Suppressor macrophage treated with lipopolysaccharide for 4 hours (primary cell): ENCODE data around the gene CMBL.
A peak's percentile ranks its signal among the peaks of the same experiment; 100 is the strongest.
"Not testable (repeated sequence)": the region's sequence is repeated elsewhere in the genome, so short reads cannot be mapped to it uniquely, and the experiment has no call there.

Experiments
- DNase-seq: peaks from one replicate; pipeline ENCODE4 v3.0.0-alpha.2; 2020

CMBL gene

DNA sequence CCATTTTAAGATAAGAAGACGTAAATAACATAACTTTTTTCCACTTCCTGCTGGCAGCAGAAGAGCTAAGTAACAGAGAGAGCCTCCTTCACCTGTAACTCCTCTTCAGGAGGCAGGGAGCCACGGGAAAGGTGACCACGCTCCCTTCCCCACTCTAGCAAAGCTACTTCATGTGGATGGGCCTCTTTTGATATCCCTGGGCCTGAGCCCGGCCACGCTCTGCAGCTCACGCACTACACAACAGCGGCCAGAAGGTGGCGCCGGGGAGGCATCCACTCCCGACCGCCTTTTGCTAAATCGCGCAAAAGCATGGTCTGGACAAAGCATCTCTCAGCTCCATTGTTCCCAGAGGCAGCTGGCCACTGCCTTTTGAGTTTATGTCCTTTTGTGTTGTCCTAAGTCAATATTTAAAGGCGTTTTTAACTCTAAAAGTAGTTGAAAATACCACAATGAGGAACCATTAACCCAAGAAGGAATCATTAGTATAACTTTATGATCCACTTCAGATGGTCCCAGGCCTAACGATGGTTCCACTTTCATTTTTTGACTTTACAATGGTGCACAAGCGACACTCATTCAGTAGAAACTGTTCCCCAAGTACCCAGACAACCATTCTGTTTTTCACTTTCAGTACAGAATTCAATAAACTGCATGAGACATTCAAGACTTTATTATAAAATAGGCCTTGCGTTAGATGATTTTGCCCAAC lies 23.6 kb downstream of the CMBL start:
- DNase-seq = peak; percentile 83

GRCh38 chr5:10279925-10280720 lies 27.6 kb downstream of the CMBL start:
- DNase-seq = no peak

DNA sequence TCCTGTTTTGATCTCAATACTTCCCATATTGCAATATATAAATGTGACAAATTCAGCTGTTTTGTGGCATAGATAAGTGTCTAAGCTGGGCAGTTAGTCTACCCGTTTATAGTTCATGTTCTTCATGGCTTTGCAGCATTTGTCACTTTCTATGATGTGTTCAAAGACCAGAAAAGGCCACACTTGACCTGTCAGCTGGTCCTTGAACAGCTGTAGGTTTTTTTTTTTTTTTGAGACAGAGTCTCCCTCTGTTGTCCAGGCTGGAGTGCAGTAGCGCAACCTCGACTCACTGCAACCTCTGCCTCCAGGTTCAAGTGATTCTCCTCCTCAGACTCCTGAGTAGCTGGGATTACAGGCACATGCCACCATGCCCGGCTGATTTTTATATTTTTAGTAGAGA lies 28.4 kb downstream of the CMBL start:
- no peak for DNase-seq

- no peak for DNase-seq
Observed at GRCh38 chr5:10278658-10279279, 28.9 kb downstream of the CMBL start.

DNA sequence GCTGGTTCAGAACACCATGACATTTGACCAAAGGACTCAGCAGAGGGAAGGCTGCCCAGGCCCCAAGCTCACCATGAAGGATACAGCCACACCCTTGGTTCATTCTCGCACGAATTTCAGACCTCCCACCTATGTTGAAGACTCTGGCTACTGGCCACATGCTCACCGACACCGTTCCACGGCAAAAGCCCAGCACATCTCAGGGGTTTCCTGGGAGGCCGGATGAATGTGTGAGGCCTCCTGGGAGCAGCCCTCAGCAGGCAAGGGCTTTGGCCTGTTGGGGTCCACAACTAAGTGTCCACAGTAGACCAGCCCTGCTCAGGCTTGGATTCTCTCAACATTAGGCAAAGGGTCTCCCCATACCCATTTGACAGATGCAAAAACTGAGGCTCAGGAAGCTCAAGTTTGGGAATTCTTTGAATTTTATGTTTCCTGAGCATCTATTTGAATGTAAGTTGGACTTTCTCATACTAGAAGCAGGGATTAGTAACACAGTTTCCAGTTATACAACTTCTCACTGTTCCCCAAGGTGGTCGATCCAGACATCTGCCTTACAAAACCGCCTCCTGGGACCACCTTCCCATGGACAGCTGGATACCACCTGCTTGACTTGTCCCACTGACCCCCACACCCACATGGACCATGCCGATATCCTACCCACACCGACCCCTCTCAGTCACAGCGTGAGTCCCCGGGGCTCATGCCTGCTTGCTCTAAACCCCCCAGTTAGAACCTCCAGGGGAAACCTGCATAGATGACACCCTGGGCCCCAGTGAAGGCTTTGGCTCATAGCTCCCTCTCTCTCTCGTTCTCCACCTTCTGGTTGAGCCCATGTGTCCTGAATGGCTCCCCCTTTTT lies 29.7 kb downstream of the CMBL start:
- DNase-seq = no peak

GRCh38 chr5:10276691-10277090 lies 31.0 kb downstream of the CMBL start:
- DNase-seq = no peak

DNA sequence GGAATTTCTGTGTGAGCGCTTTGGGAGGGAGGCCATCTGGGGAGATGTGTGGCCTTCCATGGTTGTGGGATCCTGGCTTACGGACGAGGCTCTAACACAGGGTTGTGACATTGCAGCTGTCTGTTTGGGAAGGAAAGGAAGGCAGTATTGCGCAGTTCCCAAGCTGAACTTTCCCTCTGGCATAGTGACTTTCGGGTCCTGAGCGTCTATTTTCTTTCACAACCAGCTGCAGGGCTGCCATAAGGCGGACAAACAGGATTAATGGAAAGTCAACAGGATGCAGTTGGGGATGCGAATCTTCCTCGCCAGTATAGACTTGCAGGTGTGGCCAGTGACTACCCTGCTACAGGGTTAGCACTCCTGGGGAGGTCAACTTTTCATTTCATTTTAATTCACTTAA lies 31.7 kb downstream of the CMBL start:
- no peak for DNase-seq

- no peak for DNase-seq
Observed at GRCh38 chr5:10275460-10275859, 32.2 kb downstream of the CMBL start.

DNA sequence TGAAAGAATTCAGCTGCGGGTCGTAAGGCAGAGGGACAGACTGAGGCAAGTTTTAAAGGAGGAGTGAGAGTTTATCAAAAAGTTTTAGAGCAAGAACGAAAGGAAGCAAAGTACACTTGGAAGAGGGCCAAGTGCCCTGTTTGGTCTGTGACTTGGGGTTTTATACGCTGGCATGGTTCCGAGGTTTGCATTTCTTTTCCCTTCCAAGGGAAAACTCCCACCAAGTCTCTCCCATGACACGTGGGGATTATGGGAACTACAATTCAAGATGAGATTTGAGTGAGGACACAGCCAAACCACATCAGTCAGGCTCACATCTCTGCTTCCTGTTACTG lies 34.9 kb downstream of the CMBL start:
- not testable (repeated sequence) for DNase-seq

DNA sequence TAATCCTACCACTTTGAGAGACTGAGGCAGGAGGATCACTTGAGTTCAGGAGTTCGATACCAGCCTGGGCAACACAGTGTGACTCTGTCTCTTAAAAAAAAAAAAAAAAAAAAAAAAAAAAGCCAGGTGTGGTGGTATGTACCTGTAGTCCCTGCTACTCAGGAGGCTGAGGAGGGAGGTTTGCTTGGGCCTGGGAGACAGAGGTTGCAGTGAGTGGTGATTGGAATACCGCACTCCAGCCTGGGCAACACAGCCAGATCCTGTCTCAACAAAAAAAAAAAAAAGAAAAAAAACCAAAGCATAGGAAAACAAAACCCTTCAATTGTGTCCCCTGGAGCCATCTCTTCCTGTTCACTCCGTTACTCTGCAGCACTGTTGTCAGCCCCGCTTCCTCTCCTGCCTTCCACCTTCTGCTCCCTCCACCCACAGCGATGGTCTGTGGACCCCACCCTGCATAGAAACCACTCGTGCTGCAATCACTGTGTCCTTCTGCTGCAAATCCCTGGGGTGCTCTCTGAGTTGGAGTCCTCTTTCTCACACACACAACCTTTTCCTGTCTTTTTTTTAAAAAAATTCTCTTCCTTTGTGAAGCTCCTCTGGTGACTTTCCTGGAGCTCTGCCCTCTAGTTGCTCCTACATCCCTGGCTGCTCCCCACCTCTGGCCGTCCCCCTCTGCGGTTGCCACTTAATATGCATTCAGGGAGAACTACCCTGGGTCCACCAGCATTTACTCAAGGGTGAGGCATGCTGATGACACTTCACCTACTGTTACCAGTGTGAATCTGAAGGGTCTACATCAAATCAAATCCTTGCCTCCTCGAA lies 35.4 kb downstream of the CMBL start:
- no peak for DNase-seq

- DNase-seq = no peak
Observed at GRCh38 chr5:10268100-10268499, 39.6 kb downstream of the CMBL start.

DNA sequence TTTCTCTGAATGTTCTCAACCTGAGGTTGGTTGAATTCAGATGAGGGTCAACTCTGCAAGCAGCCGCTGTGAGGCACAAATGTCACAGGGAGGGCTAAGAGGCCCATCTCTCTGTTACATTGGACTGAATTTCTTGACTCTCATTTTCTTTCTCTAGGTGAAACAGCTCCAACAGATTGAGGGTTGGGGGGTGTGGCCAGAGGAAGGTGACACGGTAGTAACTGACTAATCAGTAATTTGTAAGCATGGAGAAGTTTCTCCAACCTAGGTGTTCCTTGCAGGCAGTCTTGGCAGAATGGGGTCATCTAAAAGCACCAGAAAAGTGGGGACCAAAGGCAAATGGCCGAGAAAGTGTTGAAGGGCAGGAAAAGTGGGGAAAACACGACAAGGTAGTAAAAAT lies 40.9 kb downstream of the CMBL start:
- no peak for DNase-seq

DNA sequence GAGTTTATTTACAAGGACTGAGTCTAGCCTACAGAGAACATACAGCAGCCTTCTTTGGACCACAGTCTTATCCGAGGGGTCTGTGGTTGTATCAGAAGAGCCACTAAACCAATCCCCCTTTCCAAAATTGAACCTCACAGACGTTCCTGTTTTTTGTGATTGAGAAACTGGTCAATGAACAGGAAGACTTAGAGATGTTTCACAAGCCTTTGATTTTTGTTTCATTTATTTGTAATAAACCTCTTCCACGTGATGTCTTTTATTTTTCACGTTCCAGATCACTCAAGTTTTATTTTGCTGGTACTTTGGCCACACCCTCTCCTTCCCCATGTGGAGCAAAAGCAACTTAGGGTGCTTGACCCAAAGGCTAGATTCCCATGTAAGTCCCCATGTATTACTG lies 41.6 kb downstream of the CMBL start:
- peak; percentile 34 for DNase-seq

DNA sequence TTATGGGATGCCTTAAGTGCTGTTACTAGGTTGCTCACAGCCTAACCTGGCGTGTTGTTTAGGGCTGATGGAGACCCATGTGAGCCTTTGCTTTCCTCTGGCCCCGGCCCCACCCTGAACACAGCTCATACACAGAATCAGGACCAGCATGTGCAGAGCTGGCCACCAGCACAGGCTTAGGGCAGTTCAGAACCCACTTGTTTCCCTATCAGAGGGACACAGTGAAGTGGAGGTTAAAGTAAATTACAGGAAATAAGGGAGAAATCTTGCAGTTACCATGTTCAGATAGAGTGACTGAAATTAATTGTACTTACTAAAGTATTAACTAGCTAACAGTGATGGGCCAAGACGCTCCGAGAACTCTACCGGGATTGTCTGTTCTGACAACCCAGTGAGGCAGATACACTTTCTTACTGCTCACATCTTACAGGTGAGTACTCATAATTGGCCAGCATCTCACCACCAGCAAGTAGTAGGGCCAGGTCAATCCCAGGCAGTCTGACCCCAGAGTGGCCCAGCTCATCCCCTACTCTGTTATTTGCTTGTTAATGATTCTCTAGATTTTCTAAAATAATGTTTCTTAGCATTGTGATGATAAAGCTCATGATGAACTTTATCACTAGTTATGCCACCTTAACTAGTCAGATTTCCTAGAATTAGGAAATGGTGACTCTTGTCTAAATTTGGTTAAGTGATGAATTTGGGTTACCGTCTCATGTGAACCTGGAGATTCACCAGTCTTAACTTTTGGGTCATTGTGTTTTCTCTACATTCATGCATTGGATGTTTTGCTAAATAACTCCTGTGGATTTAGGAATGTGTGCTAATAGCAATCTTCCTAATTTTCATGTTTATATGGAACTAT lies 42.2 kb downstream of the CMBL start:
- no peak for DNase-seq

DNA sequence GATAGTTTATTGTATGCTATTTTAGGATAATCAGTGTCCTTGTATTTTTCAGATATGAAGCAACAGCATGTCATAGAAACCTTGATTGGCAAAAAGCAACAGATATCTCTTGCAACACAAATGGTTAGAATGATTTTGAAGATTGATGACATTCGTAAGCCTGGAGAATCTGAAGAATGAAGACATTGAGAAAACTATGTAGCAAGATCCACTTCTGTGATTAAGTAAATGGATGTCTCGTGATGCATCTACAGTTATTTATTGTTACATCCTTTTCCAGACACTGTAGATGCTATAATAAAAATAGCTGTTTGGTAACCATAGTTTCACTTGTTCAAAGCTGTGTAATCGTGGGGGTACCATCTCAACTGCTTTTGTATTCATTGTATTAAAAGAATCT lies 43.1 kb downstream of the CMBL start:
- peak; percentile 48 for DNase-seq

DNA sequence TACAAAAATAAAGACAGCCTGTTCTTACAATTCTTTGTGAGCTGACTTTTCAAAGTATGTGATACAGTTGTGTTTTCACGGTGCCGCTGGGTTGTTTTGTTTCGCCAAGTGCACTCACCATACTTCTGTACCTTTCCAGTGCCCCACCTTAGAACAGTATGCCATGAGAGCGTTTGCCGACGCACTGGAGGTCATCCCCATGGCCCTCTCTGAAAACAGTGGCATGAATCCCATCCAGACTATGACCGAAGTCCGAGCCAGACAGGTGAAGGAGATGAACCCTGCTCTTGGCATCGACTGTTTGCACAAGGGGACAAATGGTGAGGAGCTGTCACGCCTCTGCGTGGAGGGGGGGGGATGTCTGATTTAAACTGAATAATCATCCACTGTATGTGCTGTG lies 44.7 kb downstream of the CMBL start:
- no peak for DNase-seq

DNA sequence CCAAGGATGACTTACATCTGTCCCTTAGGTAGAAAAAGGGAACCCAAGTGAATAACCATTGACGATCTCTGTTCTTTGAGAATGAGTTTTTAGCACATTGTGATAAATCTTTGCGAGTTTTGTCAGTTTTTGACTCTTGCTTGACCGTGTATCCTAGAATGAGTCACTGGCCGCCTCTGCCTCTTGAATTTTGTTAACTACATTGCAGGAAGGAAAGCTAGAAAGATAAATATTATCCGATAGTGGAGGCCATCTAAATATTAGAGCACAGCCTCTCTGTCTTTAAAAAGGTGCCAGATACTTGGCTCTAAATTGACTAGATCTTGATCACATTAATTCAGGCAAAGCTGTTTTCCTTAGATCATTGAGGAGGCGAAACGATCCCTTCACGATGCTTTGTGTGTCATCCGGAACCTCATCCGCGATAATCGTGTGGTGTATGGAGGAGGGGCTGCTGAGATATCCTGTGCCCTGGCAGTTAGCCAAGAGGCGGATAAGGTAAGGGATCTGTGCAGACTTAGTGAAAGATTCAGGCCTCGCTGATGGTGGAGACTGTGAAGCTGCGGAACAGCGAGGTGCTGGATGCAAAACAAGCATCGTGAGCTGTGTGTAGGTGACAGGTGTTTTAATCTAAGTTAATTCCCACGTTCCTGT lies 45.5 kb downstream of the CMBL start:
- no peak for DNase-seq

DNA sequence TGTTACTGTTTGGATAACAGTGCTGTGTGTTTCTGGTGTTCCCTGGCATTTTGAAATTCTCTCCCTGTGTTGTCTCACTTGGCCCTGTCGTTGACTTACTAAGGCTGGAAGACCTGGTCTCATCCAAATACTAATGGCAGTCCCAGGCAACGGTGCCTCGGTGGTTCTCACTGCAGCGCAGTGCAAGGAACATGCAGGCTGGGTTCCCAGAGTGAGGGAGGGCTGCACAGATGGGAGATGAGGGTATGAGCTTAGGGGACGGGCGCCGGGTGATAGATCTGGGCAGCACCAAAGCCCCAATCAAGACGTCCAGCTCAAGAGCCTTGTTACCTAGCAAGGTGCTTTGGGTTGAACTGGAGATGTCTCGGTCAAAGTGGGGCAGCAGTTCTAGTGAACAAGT lies 46.6 kb downstream of the CMBL start:
- no peak for DNase-seq

DNA sequence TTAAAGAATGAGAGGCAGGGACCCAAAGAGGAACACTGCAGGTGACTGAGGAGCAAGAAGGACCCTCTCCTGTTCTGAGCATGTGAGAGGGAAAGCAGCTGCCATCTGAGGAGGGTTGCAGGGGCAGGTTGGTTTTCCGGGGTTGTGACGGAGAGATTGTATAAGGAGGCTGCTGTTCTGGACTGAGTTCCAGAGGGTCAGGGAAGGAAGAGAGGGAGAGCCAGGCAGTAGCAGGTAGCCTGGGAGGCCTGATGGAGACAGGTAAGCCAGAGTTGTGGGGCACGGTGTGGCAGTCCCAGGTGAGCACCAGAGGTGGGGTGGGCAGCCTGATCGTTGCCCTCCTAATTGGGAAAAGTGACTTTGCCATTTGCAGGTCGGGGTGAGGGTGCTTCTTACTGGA lies 47.8 kb downstream of the CMBL start:
- DNase-seq = no peak

GRCh38 chr5:10257870-10258269 lies 49.8 kb downstream of the CMBL start:
- DNase-seq = no peak

GRCh38 chr5:10254686-10255085 lies 53.0 kb downstream of the CMBL start:
- no peak for DNase-seq
